ENCODE measurements around the gene LRRN4CL. TPM values are rescaled to one million over a fixed set of nuclear protein-coding genes. Genes with fewer than 3 reads are reported as not detected.
A peak's percentile ranks its signal among the peaks of the same experiment; 100 is the strongest.

Gene LRRN4CL
- total and polyA plus RNA-seq, 2 of the 8 experiments (the other 6 are each of a cell fraction or from before 2014, with no cell fraction given) = 0.05 to 0.26 TPM

DNA sequence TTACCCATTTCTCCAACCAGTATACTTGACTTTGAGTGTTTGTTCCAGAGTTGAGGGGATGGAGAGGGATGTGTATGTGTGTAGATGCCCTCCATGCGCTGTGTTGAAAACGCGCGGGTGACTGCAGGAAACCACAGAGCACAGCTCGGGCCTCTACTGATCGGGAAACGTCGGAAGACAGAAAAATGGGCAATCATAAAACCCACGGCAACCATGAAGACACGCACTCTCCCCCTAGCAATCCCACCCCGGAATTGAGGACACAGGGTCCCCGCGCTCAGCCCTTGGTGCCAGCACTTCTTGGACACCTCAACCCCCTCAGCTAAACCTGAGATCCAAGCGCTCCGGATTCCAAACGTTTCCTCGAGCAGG, 18.1 kb downstream of the LRRN4CL start (continued):
- TF ChIP-seq, protein P1, sequence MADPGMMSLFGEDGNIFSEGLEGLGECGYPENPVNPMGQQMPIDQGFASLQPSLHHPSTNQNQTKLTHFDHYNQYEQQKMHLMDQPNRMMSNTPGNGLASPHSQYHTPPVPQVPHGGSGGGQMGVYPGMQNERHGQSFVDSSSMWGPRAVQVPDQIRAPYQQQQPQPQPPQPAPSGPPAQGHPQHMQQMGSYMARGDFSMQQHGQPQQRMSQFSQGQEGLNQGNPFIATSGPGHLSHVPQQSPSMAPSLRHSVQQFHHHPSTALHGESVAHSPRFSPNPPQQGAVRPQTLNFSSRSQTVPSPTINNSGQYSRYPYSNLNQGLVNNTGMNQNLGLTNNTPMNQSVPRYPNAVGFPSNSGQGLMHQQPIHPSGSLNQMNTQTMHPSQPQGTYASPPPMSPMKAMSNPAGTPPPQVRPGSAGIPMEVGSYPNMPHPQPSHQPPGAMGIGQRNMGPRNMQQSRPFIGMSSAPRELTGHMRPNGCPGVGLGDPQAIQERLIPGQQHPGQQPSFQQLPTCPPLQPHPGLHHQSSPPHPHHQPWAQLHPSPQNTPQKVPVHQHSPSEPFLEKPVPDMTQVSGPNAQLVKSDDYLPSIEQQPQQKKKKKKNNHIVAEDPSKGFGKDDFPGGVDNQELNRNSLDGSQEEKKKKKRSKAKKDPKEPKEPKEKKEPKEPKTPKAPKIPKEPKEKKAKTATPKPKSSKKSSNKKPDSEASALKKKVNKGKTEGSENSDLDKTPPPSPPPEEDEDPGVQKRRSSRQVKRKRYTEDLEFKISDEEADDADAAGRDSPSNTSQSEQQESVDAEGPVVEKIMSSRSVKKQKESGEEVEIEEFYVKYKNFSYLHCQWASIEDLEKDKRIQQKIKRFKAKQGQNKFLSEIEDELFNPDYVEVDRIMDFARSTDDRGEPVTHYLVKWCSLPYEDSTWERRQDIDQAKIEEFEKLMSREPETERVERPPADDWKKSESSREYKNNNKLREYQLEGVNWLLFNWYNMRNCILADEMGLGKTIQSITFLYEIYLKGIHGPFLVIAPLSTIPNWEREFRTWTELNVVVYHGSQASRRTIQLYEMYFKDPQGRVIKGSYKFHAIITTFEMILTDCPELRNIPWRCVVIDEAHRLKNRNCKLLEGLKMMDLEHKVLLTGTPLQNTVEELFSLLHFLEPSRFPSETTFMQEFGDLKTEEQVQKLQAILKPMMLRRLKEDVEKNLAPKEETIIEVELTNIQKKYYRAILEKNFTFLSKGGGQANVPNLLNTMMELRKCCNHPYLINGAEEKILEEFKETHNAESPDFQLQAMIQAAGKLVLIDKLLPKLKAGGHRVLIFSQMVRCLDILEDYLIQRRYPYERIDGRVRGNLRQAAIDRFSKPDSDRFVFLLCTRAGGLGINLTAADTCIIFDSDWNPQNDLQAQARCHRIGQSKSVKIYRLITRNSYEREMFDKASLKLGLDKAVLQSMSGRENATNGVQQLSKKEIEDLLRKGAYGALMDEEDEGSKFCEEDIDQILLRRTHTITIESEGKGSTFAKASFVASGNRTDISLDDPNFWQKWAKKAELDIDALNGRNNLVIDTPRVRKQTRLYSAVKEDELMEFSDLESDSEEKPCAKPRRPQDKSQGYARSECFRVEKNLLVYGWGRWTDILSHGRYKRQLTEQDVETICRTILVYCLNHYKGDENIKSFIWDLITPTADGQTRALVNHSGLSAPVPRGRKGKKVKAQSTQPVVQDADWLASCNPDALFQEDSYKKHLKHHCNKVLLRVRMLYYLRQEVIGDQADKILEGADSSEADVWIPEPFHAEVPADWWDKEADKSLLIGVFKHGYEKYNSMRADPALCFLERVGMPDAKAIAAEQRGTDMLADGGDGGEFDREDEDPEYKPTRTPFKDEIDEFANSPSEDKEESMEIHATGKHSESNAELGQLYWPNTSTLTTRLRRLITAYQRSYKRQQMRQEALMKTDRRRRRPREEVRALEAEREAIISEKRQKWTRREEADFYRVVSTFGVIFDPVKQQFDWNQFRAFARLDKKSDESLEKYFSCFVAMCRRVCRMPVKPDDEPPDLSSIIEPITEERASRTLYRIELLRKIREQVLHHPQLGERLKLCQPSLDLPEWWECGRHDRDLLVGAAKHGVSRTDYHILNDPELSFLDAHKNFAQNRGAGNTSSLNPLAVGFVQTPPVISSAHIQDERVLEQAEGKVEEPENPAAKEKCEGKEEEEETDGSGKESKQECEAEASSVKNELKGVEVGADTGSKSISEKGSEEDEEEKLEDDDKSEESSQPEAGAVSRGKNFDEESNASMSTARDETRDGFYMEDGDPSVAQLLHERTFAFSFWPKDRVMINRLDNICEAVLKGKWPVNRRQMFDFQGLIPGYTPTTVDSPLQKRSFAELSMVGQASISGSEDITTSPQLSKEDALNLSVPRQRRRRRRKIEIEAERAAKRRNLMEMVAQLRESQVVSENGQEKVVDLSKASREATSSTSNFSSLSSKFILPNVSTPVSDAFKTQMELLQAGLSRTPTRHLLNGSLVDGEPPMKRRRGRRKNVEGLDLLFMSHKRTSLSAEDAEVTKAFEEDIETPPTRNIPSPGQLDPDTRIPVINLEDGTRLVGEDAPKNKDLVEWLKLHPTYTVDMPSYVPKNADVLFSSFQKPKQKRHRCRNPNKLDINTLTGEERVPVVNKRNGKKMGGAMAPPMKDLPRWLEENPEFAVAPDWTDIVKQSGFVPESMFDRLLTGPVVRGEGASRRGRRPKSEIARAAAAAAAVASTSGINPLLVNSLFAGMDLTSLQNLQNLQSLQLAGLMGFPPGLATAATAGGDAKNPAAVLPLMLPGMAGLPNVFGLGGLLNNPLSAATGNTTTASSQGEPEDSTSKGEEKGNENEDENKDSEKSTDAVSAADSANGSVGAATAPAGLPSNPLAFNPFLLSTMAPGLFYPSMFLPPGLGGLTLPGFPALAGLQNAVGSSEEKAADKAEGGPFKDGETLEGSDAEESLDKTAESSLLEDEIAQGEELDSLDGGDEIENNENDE (IDR thresholded peaks at IDR 0.05; ENCODE audit: insufficient replicate concordance, low read length) = no peak
- no peak for TF ChIP-seq POU5F1 (IDR thresholded peaks at IDR 0.05; ENCODE audit: low read depth, low read length)
- no peak for TF ChIP-seq CBX8 (IDR thresholded peaks at IDR 0.05; ENCODE audit: borderline replicate concordance, low read depth, low read length)
- TF ChIP-seq GTF2F1 (IDR thresholded peaks at IDR 0.05; ENCODE audit: borderline replicate concordance, low read depth, low read length) = peak; percentile 14; the same call in 1 of the 2 replicates
- TF ChIP-seq NANOG (IDR thresholded peaks at IDR 0.05; ENCODE audit: insufficient read depth, low read depth, low read length, poor library complexity, severe bottlenecking) = no peak
- no peak for TF ChIP-seq CBX5 (IDR thresholded peaks at IDR 0.05; ENCODE audit: low read depth, low read length)
- TF ChIP-seq RAD21 (IDR thresholded peaks at IDR 0.05 in 1 of 2, conservative IDR thresholded peaks at IDR 0.05 in 1 of 2; ENCODE audit: low read depth in 2 of 2, low read length in 2 of 2) = peak in 1 of 2 experiments; percentile 1; a peak in 1 of 4 replicates
- no peak for TF ChIP-seq BCL11A (IDR thresholded peaks at IDR 0.05; ENCODE audit: low read depth in 2 of 2, low read length in 2 of 2)
- no peak for TF ChIP-seq HDAC2 (IDR thresholded peaks at IDR 0.05; ENCODE audit: borderline replicate concordance in 1 of 2, low read depth in 2 of 2, low read length in 2 of 2)
- no peak for TF ChIP-seq SRF (IDR thresholded peaks at IDR 0.05; ENCODE audit: low read depth, low read length)

All from H1 (cell line).